ENCODE measurements around the gene ATAD2B. TPM values are rescaled to one million over a fixed set of nuclear protein-coding genes. Genes with fewer than 3 reads are reported as not detected.
"Not testable (repeated sequence)": the region's sequence is repeated elsewhere in the genome, so short reads cannot be mapped to it uniquely, and the experiment has no call there.

The ATAD2B gene
- 1 to 10 TPM; 2.0 to 3.9 (median 3.2) TPM for polyA plus RNA-seq

- peak within 1 kb of the TSS; percentile 99 for H3K27ac ChIP-seq (ENCODE audit: low read depth, low read length)
- WGBS, 3 donors = 0 to 1% (median 0%) methylated on average over 75 to 88 of the region's 88 CpGs
Measured at GRCh38 chr2:23926750-23927571, at the start of gene ATAD2B. Gene ATAD2B (minus strand): TSS chr2:23927123. CDS start chr2:23926770, 353 bp downstream.

GRCh38 chr2:23967846-23968245 is 40.9 kb upstream of the ATAD2B start:
- H3K27ac ChIP-seq (ENCODE audit: low read depth, low read length) = no peak overlapping the region
- WGBS, 3 donors = 94 to 99% (median 98%) methylated on average over 4 of the region's 4 CpGs

GRCh38 chr2:23954325-23955014 is 27.5 kb upstream of the ATAD2B start:
- H3K27ac ChIP-seq (ENCODE audit: low read depth, low read length) = no peak overlapping the region
- 86 to 95% (median 91%) methylated on average over 5 to 6 of the region's 6 CpGs for WGBS, 3 donors

GRCh38 chr2:23953625-23954024 is 26.7 kb upstream of the ATAD2B start:
- no peak overlapping the region for H3K27ac ChIP-seq (ENCODE audit: low read depth, low read length)

- H3K27ac ChIP-seq (ENCODE audit: low read depth, low read length) = not testable (repeated sequence)
- 95 to 99% (median 97%) methylated on average over 3 of the region's 3 CpGs for WGBS, 3 donors
Measured at GRCh38 chr2:23952558-23952957, 25.6 kb upstream of the ATAD2B start.

GRCh38 chr2:23947350-23947749 is 20.4 kb upstream of the ATAD2B start:
- WGBS, 3 donors = 89 to 96% (median 93%) methylated on average over 2 of the region's 2 CpGs
- no peak overlapping the region for H3K27ac ChIP-seq (ENCODE audit: low read depth, low read length)

GRCh38 chr2:23944976-23945375 is 18.1 kb upstream of the ATAD2B start:
- H3K27ac ChIP-seq (ENCODE audit: low read depth, low read length) = no peak overlapping the region

- H3K27ac ChIP-seq (ENCODE audit: low read depth, low read length) = no peak overlapping the region
- WGBS, 3 donors = 82 to 96% (median 83%) methylated on average over 1 of the region's 1 CpG
Measured at GRCh38 chr2:23944527-23944926, 17.6 kb upstream of the ATAD2B start.

- no peak overlapping the region for H3K27ac ChIP-seq (ENCODE audit: low read depth, low read length)
- WGBS, 3 donors = 97 to 99% (median 98%) methylated on average over 11 of the region's 11 CpGs
Measured at GRCh38 chr2:23943666-23944065, 16.7 kb upstream of the ATAD2B start.

GRCh38 chr2:23941644-23942043 is 14.7 kb upstream of the ATAD2B start:
- WGBS, 3 donors = 65 to 87% (median 82%) methylated on average over 8 of the region's 8 CpGs
- no peak overlapping the region for H3K27ac ChIP-seq (ENCODE audit: low read depth, low read length)

GRCh38 chr2:23940718-23941620 is 14.0 kb upstream of the ATAD2B start:
- peak overlapping the region; percentile 38 for H3K27ac ChIP-seq (ENCODE audit: low read depth, low read length)
- WGBS, 3 donors = 1 to 2% (median 1%) methylated on average over 44 to 46 of the region's 46 CpGs

GRCh38 chr2:23939987-23940717 is 13.2 kb upstream of the ATAD2B start, which contains the start of gene UBXN2A:
Gene UBXN2A (plus strand): TSS chr2:23940463. CDS start chr2:23958315, 17,852 bp downstream.
- H3K27ac ChIP-seq (ENCODE audit: low read depth, low read length) = peak within 1 kb of the TSS; percentile 38
- 0% methylated on average over 53 to 77 of the region's 77 CpGs for WGBS, 3 donors

GRCh38 chr2:23934259-23934658 is 7.3 kb upstream of the ATAD2B start:
- 72 to 80% (median 75%) methylated on average over 1 of the region's 1 CpG for WGBS, 3 donors
- H3K27ac ChIP-seq (ENCODE audit: low read depth, low read length) = no peak overlapping the region

- peak overlapping the region; percentile 99 for H3K27ac ChIP-seq (ENCODE audit: low read depth, low read length)
- WGBS, 3 donors = 0 to 1% (median 1%) methylated on average over 35 to 39 of the region's 39 CpGs
Measured at GRCh38 chr2:23926290-23926749, 603 bp downstream of the ATAD2B start.

GRCh38 chr2:23925702-23926289 is 1.1 kb downstream of the ATAD2B start:
- peak overlapping the region; percentile 99 for H3K27ac ChIP-seq (ENCODE audit: low read depth, low read length)
- 0 to 2% (median 1%) methylated on average over 13 of the region's 13 CpGs for WGBS, 3 donors

GRCh38 chr2:23924589-23925359 is 2.1 kb downstream of the ATAD2B start:
- no peak overlapping the region for H3K27ac ChIP-seq (ENCODE audit: low read depth, low read length)
- 15 to 42% (median 35%) methylated on average over 7 of the region's 7 CpGs for WGBS, 3 donors
